ENCODE measurements around the gene PISD.
"Not testable (repeated sequence)": the region's sequence is repeated elsewhere in the genome, so short reads cannot be mapped to it uniquely, and the experiment has no call there.

Gene PISD
- total RNA-seq = 46.8 to 75.5 reads per million in 2 experiments

DNA sequence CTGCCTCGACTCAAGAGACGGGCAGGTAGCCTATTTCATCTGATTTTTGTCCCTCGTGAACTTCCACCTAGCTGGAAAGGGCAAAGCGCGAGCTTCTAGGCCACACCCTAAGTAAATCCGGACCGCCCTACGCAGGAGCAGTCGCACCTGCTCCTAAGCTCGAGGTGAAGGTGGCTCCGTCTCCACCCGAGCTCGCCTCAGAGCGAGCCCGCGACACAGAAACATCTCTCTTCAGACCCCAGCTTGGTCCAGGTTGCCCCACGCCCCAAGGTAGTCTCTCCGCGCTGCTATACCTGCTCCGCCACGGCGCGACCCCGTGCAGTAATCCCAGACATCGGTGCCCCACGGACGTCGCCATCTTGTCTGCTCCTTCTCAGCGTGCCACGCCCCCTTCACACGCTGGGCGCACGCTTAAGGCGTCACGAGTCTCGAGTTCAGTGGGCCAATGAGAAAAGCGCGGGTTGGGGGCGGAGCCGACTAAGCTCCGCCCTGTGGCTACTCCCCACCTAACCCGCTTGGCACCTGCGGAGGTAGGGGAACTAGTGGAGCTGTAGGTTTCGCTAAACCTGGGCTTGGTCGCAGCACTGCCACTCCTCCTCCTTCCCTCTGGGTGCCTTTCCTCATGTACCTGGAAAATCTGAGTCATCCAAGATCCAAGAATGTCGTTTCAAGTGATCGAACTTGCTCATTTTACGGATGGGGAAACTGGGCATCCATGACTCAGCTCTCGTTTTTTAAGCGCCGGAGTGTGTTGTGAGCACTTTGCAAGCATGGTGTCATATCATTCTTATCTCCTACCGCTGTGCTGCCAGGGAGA lies at the start of gene PISD:
TSS of gene PISD (minus strand) at position 365 of the 817 bp plus-strand sequence. CDS start at position 358, 7 bp downstream.
- DNase-seq (ENCODE audit: low read depth) = peak; percentile 96

DNA sequence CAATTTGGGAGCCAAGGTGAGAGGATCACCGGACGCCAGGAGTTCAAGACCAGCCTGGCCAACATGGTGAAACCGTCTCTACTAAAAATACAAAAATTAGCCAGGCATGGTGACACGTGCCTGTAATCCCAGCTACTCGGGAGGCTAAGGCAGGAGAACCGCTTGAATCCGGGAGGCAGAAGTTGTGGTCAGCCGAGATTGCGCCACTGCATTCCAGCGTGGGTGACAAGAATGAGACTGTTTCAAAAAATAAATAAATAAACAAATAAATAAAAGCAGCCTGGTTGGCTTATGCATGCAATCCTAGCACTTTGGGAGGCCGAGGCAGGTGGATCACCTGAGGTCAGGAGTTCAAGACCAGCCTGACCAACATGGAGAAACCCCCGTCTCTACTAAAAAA lies 49.2 kb upstream of the PISD start:
- not testable (repeated sequence) for DNase-seq (ENCODE audit: low read depth)

GRCh38 chr22:31707519-31707918 lies 45.5 kb upstream of the PISD start:
- DNase-seq (ENCODE audit: low read depth) = no peak

GRCh38 chr22:31695423-31695822 lies 33.4 kb upstream of the PISD start:
- no peak for DNase-seq (ENCODE audit: low read depth)

DNA sequence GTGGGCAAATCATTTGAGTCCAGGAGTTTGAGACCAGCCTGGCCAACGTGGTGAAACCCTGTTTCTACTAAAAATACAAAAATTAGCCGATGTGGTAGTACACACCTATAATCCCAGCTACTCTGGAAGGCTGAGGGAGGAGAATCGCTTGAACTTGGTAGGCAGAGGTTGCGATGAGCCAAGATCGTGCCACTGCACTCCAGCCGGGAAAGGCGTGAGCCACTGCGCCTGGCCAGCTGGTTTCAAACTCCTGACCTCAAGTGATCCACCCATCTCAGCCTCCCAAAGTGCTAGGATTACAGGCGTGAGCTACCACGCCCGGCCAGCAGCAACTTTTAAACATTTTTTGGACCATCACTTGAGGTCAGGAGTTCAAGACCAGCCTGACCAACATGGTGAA lies 32.0 kb upstream of the PISD start:
- not testable (repeated sequence) for DNase-seq (ENCODE audit: low read depth)

GRCh38 chr22:31692186-31692886 lies 30.3 kb upstream of the PISD start:
- no peak for DNase-seq (ENCODE audit: low read depth)

GRCh38 chr22:31691408-31691807 lies 29.4 kb upstream of the PISD start:
- DNase-seq (ENCODE audit: low read depth) = no peak

DNA sequence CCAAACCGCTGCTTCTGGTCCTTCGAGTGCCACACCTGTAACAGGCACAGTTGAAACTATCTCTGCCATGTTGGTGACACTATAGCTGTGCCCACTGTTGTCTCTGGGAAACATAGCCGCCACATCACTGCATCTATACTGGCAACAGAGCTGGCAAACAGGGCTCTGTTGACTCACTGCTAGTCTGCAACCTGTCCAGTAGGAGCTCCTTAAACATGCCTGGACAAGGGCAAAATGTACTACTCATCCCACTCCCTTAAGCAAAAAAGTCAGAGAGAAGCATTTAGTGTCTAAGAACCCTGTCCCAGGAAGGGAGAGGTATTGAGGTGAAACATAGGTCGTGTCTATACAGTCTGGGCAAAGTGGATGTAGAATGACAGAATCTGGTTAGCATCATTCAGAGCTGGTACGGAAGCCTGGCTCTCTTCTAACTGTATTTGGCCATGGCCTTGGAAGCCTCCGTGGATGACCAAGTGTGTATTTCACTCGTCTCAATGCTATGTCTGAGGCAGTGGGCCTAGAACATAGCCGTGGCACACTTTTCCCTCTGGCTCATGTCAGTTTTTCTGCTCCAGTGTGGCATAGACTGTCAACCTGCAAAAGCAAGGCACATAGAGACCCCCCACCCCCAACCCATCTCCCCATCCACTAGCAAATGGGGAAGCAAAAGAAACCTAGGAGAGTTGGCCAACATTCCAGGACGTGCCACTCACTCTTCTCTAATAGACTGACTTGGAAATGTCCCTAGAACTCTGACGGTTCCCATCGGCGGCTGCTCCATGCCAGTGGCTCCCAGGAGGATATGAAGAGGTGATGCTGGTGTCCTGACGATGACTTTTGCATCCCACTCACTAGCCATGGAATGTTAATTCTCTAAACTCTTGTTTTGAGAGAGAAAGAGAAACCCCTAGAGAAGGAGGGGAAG lies 21.4 kb upstream of the PISD start:
- DNase-seq (ENCODE audit: low read depth) = no peak

DNA sequence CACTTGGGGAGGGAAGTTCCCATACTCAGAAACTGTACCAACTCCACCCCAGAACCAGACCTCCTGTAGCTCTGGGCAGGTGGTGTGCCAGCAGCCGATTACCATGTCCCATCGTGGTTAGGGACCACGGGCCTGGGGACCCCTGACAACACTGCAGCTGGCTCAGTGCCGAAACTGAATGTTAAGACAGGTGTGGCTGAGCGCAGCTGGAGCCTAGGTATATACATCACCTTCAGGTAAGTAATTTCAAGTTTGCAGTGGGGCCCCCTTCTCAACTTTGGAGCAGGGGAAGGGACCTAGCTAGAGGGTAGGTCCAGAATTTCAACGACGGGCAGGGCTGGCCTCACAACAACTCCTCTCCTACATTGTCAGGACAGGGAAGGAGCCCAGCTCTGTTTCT lies 20.7 kb upstream of the PISD start:
- no peak for DNase-seq (ENCODE audit: low read depth)

- DNase-seq (ENCODE audit: low read depth) = no peak
These were observed 19.6 kb upstream of the PISD start for GRCh38 chr22:31681349-31682345.

DNA sequence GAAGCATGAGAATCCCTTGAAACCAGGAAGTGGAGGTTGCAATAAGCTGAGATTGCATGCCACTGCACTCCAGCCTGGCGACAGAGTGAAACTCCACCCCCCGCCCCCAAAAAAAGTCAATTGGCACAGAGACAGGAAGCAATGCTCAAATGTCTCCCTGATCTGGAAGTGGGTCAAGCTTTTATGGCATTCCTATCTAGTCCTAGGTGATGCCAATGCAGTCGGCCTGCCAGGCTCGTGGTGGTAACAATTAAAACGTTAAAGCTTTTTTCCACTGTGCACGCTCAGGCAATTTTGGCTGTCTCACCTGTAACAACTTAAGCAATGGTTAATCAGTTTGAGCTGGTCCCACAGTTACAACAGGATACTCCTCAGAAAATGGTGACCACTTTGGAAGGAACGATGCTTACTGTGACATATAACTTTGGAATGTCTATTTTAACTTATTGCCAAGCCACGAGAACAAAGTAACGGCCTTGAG lies 18.9 kb upstream of the PISD start:
- no peak for DNase-seq (ENCODE audit: low read depth)

- no peak for DNase-seq (ENCODE audit: low read depth)
These were observed 16.7 kb upstream of the PISD start for GRCh38 chr22:31678748-31679147.

DNA sequence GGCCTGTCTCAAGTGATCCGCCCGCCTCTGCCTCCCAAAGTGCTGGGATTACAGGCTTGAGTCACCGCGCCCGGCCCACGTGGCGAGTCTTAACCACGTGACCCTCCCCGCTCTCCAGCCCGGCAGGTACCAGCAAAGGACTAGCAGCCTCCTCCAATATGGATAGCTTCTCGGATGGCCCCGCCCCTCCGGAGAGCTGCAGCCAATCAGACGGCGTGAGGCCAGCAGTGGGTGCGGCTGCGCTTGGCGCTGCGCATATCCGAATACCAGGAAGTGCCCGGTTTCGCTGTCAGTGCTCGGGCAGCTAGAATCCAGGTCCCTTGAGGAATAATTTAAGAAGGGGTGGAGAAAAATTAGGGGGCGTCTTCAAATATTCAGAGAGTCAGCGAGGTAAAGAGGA lies 14.7 kb upstream of the PISD start:
- DNase-seq (ENCODE audit: low read depth) = peak; percentile 87

DNA sequence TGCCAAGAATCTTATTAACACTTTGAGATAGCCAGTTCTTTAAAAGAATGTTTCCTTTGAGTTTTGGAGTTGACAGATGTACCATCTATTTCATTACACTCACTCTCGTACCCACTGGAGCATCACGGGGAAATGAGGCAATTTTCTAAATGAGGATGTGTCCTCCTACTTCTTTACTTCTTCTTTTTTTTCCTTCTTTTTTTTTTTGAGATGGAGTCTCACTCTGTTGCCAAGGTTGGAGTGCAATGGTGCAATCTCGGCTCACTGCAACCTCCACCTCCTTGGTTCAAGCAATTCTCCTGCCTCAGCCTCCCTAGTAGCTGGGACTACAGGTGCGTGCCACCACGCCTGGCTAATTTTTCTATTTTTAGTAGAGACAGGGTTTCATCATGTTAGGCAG lies 12.2 kb upstream of the PISD start:
- DNase-seq (ENCODE audit: low read depth) = not testable (repeated sequence)

GRCh38 chr22:31668849-31669248 lies 6.8 kb upstream of the PISD start:
- not testable (repeated sequence) for DNase-seq (ENCODE audit: low read depth)

- DNase-seq (ENCODE audit: low read depth) = no peak
These were observed 638 bp upstream of the PISD start for GRCh38 chr22:31662668-31663037.

GRCh38 chr22:31660860-31661341 lies 1.1 kb downstream of the PISD start:
- not testable (repeated sequence) for DNase-seq (ENCODE audit: low read depth)

GRCh38 chr22:31659246-31659645 lies 2.8 kb downstream of the PISD start:
- no peak for DNase-seq (ENCODE audit: low read depth)

- DNase-seq (ENCODE audit: low read depth) = no peak
These were observed 7.6 kb downstream of the PISD start for GRCh38 chr22:31654408-31654807.

GRCh38 chr22:31653944-31654343 lies 8.1 kb downstream of the PISD start:
- DNase-seq (ENCODE audit: low read depth) = no peak
